H1 (cell line): Measurements from ENCODE around the gene ACTG2. TPM values are rescaled to one million over a fixed set of nuclear protein-coding genes. Genes with fewer than 3 reads are reported as not detected.

Experiments
- CTCF ChIA-PET: fragments of 300-600 bp; sonication (Branson Sonifier 250); formaldehyde crosslinking; loops from one replicate; lab custom pipeline; 2021; ENCODE audit not compliant: partially characterized antibody; lab: Charles Lee
- POLR2A ChIA-PET: fragments of 300-600 bp; sonication (Branson Sonifier 250); formaldehyde crosslinking; loops from one replicate; lab custom pipeline; 2021; ENCODE audit warnings: inconsistent platforms; ENCODE audit not compliant: partially characterized antibody; lab: Charles Lee
- DNase-seq, 2 experiments: peaks; one replicate each; pipeline versions ENCODE4 v3.0.0 to v3.0.0-alpha.2; 2010 to 2022; ENCODE audit warnings: low spot score in 2 of 2, low read depth in 1 of 2, mixed read lengths in 1 of 2
- FAIRE-seq: peaks from 2 replicates; lab custom pipeline; 2011; peaks lifted over from hg19 to GRCh38; lab: Jason Lieb, UNC
- H2AFZ ChIP-seq: 2 replicates; pipeline ENCODE4 v1.8.1; 2012; ENCODE audit warnings: low read length, inconsistent platforms
- H2AK5ac ChIP-seq: 2 replicates; pipeline ENCODE4 v1.6.1; 2013; ENCODE audit warnings: low read depth, low read length
- H2BK120ac ChIP-seq: replicated peaks from 2 replicates; pipeline ENCODE3; 2013; ENCODE audit warnings: low read depth, low read length, inconsistent platforms
- H2BK12ac ChIP-seq: 2 replicates; pipeline ENCODE4 v1.6.1; 2013; ENCODE audit warnings: low read depth, low read length
- H2BK15ac ChIP-seq: 2 replicates; pipeline ENCODE4 v1.6.1; 2013; ENCODE audit warnings: low read length
- H2BK20ac ChIP-seq: 2 replicates; pipeline ENCODE4 v1.6.1; 2013; ENCODE audit warnings: low read length
- H2BK5ac ChIP-seq: 2 replicates; pipeline ENCODE4 v1.6.1; 2013; ENCODE audit warnings: low read depth, low read length
- H3K14ac ChIP-seq: 2 replicates; pipeline ENCODE4 v1.6.1; 2013; ENCODE audit warnings: inconsistent platforms; ENCODE audit not compliant: insufficient read length
- H3K18ac ChIP-seq: 2 replicates; pipeline ENCODE4 v1.6.1; 2013; ENCODE audit warnings: low read length; ENCODE audit errors: extremely low read depth
- H3K23ac ChIP-seq: 2 replicates; pipeline ENCODE4 v1.6.1; 2013; ENCODE audit warnings: inconsistent platforms; ENCODE audit not compliant: insufficient read length
- H3K23me2 ChIP-seq: 2 replicates; pipeline ENCODE4 v1.6.1; 2013; ENCODE audit warnings: low read depth, low read length
- H3K27ac ChIP-seq: 2 replicates; pipeline ENCODE4 v1.6.1; 2011; ENCODE audit warnings: low read depth, low read length, inconsistent platforms
- H3K27me3 ChIP-seq, 4 experiments: replicated peaks in 1 of 4; 1 replicate in 1 of 4; 2 replicates in 3 of 4; pipeline versions ENCODE4 v1.6.1 to v1.8.1; 2011 to 2013; ENCODE audit warnings: low read length in 3 of 4, mild to moderate bottlenecking in 3 of 4, inconsistent platforms in 2 of 4, mixed read lengths in 2 of 4, moderate library complexity in 1 of 4; ENCODE audit not compliant: control insufficient read depth in 3 of 4, insufficient read depth in 3 of 4; ENCODE audit errors: extremely low read depth in 1 of 4
- H3K36me3 ChIP-seq, 4 experiments: 2 replicates each; pipeline versions ENCODE4 v1.6.1 to v1.8.1; 2011 to 2013; ENCODE audit warnings: mild to moderate bottlenecking in 4 of 4, low read length in 3 of 4, moderate library complexity in 2 of 4, control low read depth in 1 of 4, inconsistent platforms in 1 of 4; ENCODE audit not compliant: insufficient read depth in 4 of 4, control insufficient read depth in 2 of 4
- H3K4ac ChIP-seq: replicated peaks from 2 replicates; pipeline ENCODE3; 2013; ENCODE audit warnings: low read length, low read depth, mixed read lengths, inconsistent platforms; ENCODE audit not compliant: insufficient read length
- H3K4me1 ChIP-seq, 4 experiments: replicated peaks in 1 of 4; 1 replicate in 1 of 4; 2 replicates in 3 of 4; pipeline versions ENCODE4 v1.6.1 to v1.8.1; 2011 to 2013; ENCODE audit warnings: low read length in 3 of 4, inconsistent platforms in 2 of 4, mixed read lengths in 1 of 4; ENCODE audit not compliant: insufficient read depth in 4 of 4, control insufficient read depth in 3 of 4
- H3K4me2 ChIP-seq, 2 experiments: 2 replicates each; pipeline versions ENCODE4 v1.6.1 to v1.8.1; 2011 to 2013; ENCODE audit warnings: low read depth in 2 of 2, low read length in 2 of 2, control low read depth in 1 of 2, inconsistent platforms in 1 of 2, mild to moderate bottlenecking in 1 of 2; ENCODE audit not compliant: insufficient read depth in 1 of 2
- H3K4me3 ChIP-seq, 4 experiments: fragments of 200-600, 300-600 bp in 1 of 4; sonication (generic), shearing (Covaris generic), sonication (Bioruptor Twin) in 1 of 4; 2 replicates each; pipeline versions ENCODE4 v1.5.1 to v1.8.1; 2011 to 2016; ENCODE audit warnings: low read length in 4 of 4, low read depth in 3 of 4, control low read depth in 2 of 4, inconsistent platforms in 2 of 4, mild to moderate bottlenecking in 2 of 4, mixed read lengths in 1 of 4, moderate library complexity in 1 of 4; ENCODE audit not compliant: insufficient read depth in 2 of 4; ENCODE audit errors: extremely low read depth in 1 of 4
- H3K56ac ChIP-seq: replicated peaks from 2 replicates; pipeline ENCODE3; 2013; ENCODE audit warnings: low read depth, mild to moderate bottlenecking, mixed read lengths, low read length, inconsistent platforms; ENCODE audit not compliant: insufficient read length
- H3K79me1 ChIP-seq: 2 replicates; pipeline ENCODE4 v1.6.1; 2013; ENCODE audit warnings: low read depth, low read length, control low read depth
- H3K79me2 ChIP-seq, 2 experiments: 2 replicates each; pipeline versions ENCODE4 v1.6.1 to v1.8.1; 2012 to 2013; ENCODE audit warnings: low read length in 2 of 2, mild to moderate bottlenecking in 2 of 2, inconsistent platforms in 1 of 2; ENCODE audit not compliant: insufficient read depth in 2 of 2, control insufficient read depth in 1 of 2
- H3K9ac ChIP-seq, 4 experiments: replicated peaks in 1 of 4; 1 replicate in 1 of 4; 2 replicates in 3 of 4; pipeline versions ENCODE4 v1.6.1 to v1.8.1; 2011 to 2013; ENCODE audit warnings: low read depth in 3 of 4, low read length in 3 of 4, control low read depth in 2 of 4, mild to moderate bottlenecking in 2 of 4, moderate library complexity in 2 of 4, inconsistent platforms in 1 of 4; ENCODE audit errors: extremely low read depth in 1 of 4
- H3K9me3 ChIP-seq, 2 experiments: 2 replicates each; pipeline versions ENCODE4 v1.6.1 to v1.8.1; 2012 to 2013; ENCODE audit warnings: mild to moderate bottlenecking in 2 of 2, moderate library complexity in 2 of 2, control low read depth in 1 of 2, inconsistent platforms in 1 of 2, low read depth in 1 of 2, low read length in 1 of 2, mixed read lengths in 1 of 2; ENCODE audit not compliant: insufficient read depth in 2 of 2
- H4K20me1 ChIP-seq, 2 experiments: replicated peaks in 1 of 2; 2 replicates each; pipeline versions ENCODE3 to v1.8.1; 2011 to 2013; ENCODE audit warnings: inconsistent platforms in 2 of 2, low read length in 2 of 2, mild to moderate bottlenecking in 1 of 2; ENCODE audit not compliant: insufficient read depth in 2 of 2, control insufficient read depth in 1 of 2
- H4K5ac ChIP-seq: 2 replicates; pipeline ENCODE4 v1.6.1; 2013; ENCODE audit warnings: low read length, low read depth, mixed read lengths, inconsistent platforms; ENCODE audit not compliant: insufficient read length
- H4K8ac ChIP-seq: 2 replicates; pipeline ENCODE4 v1.8.0; 2013; ENCODE audit warnings: mild to moderate bottlenecking, moderate library complexity, low read length, inconsistent platforms; ENCODE audit not compliant: insufficient read depth; ENCODE audit errors: extremely low read depth
- H4K91ac ChIP-seq: replicated peaks from 2 replicates; pipeline ENCODE3; 2013; ENCODE audit warnings: low read length, mixed read lengths, inconsistent platforms; ENCODE audit not compliant: insufficient read length
- KDM1A ChIP-seq: fragments of 200-600, 300-600 bp; sonication (generic); IDR thresholded peaks from 2 replicates; pipeline ENCODE4 v1.7.1; 2016; ENCODE audit warnings: mild to moderate bottlenecking, low read length, borderline replicate concordance
- WGBS, 2 experiments: shearing (Covaris generic) in 1 of 2; methylation state at CpG; one replicate each; pipeline versions ENCODE4 v1.1.6 to v1.1.7; 2013 to 2015; ENCODE audit warnings: low lambda C conversion rate in 2 of 2, mixed read lengths in 2 of 2, inconsistent platforms in 1 of 2, low coverage in 1 of 2, missing lambda C conversion rate in 1 of 2; ENCODE audit not compliant: insufficient replicate concordance in 2 of 2, insufficient coverage in 1 of 2, insufficient read length in 1 of 2; ENCODE audit errors: extremely low coverage in 1 of 2, missing lambda C conversion rate in 1 of 2; 5-methylcytosine and 5-hydroxymethylcytosine counted together
- polyA plus RNA-seq, 7 experiments: library from polyadenylated mRNA; depleted of rRNA in 3 of 7; stranded (reverse) in 5 of 7; unstranded in 2 of 7; fragments of >200 nt in 5 of 7; fragments of 200-250 nt in 2 of 7; gene quantifications; 1 replicate in 5 of 7; 2 replicates in 1 of 7; 4 replicates in 1 of 7; pipeline versions ENCODE4 v1.2.1 to v1.2.3, GENCODE V29; 2011 to 2013; ENCODE audit warnings: missing spikeins in 2 of 7, mixed read lengths in 2 of 7
- total RNA-seq: library from RNA; stranded (reverse); fragmentation: NEBNext Ultra II Directional; extraction: Animal tissue kit (Norgen Biotek cat#: 25700); gene quantifications from 2 replicates; pipeline ENCODE4 v1.2.1, GENCODE V29; 2021

ACTG2 gene
- total and polyA plus RNA-seq, 2 of the 8 experiments (the other 6 are each of a cell fraction or from before 2014, with no cell fraction given), result 6.2 to 13.7 TPM

- FAIRE-seq, result no peak
- Histone ChIP-seq H2BK20ac (no peak overlapping the region), H3K23me2 (no peaks in the 10 kb centered on the region; the same call in 1 of the 2 replicates), H3K18ac (no peak overlapping the region), H3K79me2 (peaks cover 13 to 92% of the 10 kb centered on the region in 2 experiments), H3K23ac (no peak overlapping the region), H3K36me3 (peaks cover 0 to 14% (median 5%) of the 10 kb centered on the region in 4 experiments; a peak in 5 of 8 replicates), H4K8ac (no peak overlapping the region), H4K91ac (no peak overlapping the region), H2AK5ac (no peak overlapping the region), H2BK12ac (no peak overlapping the region), H3K4ac (no peak overlapping the region), H3K14ac (no peak overlapping the region), H4K20me1 (peaks cover 8 to 15% of the 10 kb centered on the region in 2 experiments), H3K27me3 (no peaks in the 10 kb centered on the region), H2BK120ac (no peak overlapping the region), H3K4me2 (no peak overlapping the region), H2BK5ac (no peak overlapping the region), H3K27ac (no peak overlapping the region), H3K9me3 (no peaks in the 10 kb centered on the region), H3K56ac (no peak overlapping the region), H2BK15ac (no peak overlapping the region), H4K5ac (no peak overlapping the region), H3K9ac (no peak overlapping the region), H3K79me1 (peaks cover 10% of the 10 kb centered on the region; the same call in 1 of the 2 replicates), H2AFZ (no peak overlapping the region), H3K4me1 (no peaks in the 10 kb centered on the region), H3K4me3 (no peak overlapping the region)
- ChIA-PET CTCF (interaction anchor here (0.6 to 2.2 kb wide), 14 partner anchors 9 to 301 kb away, joined by 3 to 10 read pairs (median 4); partner anchors contain the start of gene DGUOK), POLR2A (interaction anchor here (1.0 to 1.2 kb wide), 4 partner anchors 10 to 211 kb away, joined by 3 to 5 read pairs (median 3); no protein-coding TSS in a partner anchor)
- WGBS, 2 experiments, result 86% methylated on average over 5 of the region's 5 CpGs; no CpG with 5 or more reads in 1 of the 2 experiments
- no peak for TF ChIP-seq KDM1A
- no peak for DNase-seq
Measured at GRCh38 chr2:73938718-73939352, 46.0 kb downstream of the ACTG2 start.
